Activated CD8-positive, alpha-beta memory T cell treated with anti-CD3 and anti-CD28 coated beads, Interleukin-2, amount 50 U/mL, for 48 hours (primary cell): Measurements from ENCODE around the gene ENDOV.
A peak's percentile ranks its signal among the peaks of the same experiment; 100 is the strongest.

ENCODE experiments used
- DNase-seq: peaks from one replicate; pipeline ENCODE4 v3.0.0-alpha.2; 2020

ENDOV gene

GRCh38 chr17:80433916-80434666 lies 19.1 kb downstream of the ENDOV start:
- DNase-seq, result no peak

DNA sequence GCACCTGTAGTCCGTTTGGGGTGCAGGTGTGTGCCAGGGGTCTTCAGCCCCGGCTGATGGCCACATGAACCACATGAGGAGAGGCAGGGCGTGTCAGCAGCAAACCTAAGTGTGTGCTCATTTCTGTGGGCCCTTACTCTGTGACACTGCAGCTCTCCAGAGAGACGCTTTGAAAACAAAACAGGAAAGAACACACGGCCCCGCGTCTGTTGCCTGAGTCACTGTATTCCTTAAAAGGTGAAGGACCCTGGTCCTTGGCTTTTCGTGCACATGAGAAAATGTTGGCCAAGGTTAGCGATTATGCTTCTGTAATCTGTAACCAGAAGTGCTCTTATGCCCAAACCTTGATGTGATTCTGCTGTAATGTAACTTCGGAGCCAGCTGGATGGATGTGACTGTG lies 22.6 kb downstream of the ENDOV start:
- no peak for DNase-seq

DNA sequence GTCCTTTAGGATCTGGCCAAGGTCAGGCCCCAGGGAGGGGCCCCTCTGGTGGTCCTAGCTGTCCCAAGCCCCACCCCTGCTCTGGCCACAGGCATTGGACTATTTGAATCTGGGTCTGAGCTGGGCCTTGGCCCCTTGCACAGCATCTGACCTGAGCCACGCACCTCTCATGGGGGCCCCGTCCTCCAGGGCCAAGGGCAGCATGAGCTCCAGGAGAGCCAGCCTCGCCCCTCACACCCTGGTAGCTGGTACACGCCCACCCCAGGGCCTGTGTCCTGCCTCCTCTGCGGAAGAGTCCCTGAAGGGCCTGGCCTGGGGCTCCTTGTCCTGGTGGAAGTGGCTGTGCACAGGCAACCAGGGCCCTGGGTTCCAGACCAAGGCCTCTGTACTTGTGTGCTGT lies 23.8 kb downstream of the ENDOV start:
- no peak for DNase-seq

- DNase-seq, result no peak
These were observed 24.5 kb downstream of the ENDOV start for GRCh38 chr17:80439499-80439898.

DNA sequence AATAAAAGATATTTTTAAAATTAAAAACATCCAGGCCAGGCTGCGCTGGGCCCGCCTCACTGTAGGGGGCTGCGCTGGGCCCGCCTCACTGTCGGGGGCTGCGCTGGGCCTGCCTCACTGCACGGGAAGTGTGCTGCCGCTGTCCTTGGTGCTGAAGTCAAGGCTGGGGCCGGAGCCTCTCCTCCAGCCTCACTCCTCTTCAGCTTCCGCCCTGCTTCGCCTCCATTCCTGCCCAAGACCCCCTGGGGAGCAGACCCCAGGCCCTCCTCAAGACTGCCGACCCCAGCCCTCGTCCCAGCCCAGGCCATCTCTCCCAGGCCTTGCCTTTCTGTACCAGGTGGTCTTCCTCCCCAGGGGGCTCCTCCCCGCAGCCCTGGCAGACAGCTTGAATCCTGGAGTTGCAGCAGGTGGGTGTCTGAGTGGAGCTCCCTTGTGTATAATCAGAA lies 26.2 kb downstream of the ENDOV start:
- DNase-seq, result peak; percentile 83

DNA sequence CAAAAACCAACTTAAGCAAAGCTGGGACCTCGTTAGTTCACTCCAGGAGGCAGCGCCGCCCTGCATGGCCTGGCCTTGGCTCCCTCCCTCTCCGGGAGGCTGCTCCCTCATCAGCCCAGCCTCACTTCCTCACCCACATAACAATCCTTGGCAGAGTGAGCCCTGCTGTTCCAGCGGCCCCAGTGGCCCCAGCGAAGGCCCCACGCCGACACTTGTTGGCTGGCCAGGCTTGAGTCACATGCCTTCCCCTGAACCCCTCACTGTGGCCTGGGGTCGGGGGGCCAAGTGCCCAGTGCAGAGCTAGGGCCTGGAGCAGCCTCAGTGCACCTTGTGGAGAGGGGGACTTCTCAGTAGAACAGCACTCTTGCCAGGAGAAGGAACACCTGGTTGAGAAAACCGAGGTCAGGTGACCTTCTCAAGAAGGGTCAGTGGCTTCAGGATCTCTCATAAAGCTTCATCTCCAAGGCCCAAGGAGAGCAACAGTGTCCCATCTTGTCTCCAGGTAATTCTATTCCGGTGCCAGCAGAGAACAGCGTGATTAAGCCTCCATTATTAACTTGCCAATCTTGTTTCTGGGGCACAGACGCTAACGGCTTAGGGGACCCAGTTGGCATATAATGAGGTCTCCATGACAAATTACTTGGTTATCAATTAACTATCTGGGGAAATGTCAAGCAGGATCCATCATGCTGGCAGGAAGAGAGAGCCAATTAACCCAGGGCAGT lies 26.8 kb downstream of the ENDOV start:
- DNase-seq, result no peak

DNA sequence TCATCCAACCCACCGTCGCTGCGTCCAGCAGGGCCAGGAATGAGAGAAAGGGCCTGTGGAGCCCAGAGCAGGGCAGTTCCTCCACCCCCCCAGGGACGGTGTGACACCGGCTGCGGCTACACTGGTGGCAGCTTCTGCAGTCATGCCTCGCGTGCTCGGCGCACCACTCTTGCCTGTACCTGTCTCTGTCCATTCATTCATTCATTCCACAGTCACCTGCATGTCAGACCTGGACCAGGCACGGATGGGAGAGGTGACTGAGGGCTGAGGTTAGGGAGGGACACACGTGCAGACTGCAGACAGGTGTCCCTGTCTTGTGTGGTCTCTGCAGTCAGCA lies 27.3 kb downstream of the ENDOV start:
- DNase-seq, result no peak

GRCh38 chr17:80442764-80443163 lies 27.8 kb downstream of the ENDOV start:
- no peak for DNase-seq

- DNase-seq, result no peak
These were observed 28.5 kb downstream of the ENDOV start for GRCh38 chr17:80443498-80443897.

- no peak for DNase-seq
These were observed 29.1 kb downstream of the ENDOV start for GRCh38 chr17:80443916-80444643.

- DNase-seq, result no peak
These were observed 29.6 kb downstream of the ENDOV start for GRCh38 chr17:80444644-80444979.

DNA sequence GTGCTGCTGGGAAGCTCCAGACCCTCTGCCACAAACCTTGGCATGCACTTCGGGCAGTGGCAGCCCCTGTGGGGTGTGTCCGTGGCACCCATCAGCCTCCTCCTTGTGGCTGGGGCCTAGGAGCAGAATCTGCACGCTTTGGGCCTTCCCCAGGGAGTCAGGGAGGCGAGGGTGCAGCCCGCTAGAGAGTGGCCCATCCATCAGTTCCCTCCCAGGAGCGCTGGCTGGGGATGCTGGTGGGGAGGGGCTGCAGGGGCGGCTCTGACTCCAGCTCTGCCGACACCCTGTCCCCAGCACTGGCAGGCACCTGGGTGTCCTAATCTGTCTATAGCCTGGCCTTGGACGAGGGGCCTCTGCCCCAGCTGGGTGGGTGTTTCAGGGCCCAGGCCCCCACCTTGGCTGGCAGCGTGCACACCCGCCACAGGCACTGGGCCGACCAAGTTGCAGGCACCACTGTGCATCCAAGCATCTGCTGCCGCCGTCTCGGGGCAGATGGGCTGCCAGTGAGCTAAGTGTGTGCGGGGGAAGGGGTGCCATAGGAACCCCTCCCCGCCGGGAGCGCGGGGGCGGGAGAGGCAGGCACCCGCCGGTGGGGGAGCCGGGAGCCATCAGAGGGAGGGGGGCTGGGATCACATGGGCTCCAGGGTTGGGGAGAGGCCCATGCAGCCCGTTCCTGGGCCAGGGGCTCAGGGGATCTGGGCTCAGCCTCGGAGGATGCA lies 30.2 kb downstream of the ENDOV start:
- no peak for DNase-seq

GRCh38 chr17:80445726-80446110 lies 30.8 kb downstream of the ENDOV start:
- no peak for DNase-seq

GRCh38 chr17:80446645-80447405 lies 31.9 kb downstream of the ENDOV start:
- DNase-seq, result no peak

DNA sequence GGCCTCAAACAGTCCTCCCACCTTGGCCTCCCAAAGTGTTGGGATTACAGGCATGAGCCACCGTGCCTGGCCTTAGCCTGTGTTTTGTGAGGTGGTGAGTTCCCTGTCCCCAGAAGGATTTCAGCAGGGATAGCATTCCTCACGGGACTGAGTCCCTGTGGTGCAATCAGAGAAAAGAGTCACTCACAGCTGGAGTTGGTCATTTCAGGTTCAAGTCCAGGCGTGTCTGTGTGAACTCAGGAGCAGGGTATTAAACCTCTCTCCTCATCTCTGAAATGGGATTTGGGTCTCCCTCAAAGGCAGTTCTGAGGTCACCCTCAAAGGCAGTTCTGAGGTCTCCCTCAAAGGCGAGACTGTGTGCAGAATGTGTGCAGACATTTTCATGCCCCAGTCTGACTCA lies 32.8 kb downstream of the ENDOV start:
- no peak for DNase-seq

DNA sequence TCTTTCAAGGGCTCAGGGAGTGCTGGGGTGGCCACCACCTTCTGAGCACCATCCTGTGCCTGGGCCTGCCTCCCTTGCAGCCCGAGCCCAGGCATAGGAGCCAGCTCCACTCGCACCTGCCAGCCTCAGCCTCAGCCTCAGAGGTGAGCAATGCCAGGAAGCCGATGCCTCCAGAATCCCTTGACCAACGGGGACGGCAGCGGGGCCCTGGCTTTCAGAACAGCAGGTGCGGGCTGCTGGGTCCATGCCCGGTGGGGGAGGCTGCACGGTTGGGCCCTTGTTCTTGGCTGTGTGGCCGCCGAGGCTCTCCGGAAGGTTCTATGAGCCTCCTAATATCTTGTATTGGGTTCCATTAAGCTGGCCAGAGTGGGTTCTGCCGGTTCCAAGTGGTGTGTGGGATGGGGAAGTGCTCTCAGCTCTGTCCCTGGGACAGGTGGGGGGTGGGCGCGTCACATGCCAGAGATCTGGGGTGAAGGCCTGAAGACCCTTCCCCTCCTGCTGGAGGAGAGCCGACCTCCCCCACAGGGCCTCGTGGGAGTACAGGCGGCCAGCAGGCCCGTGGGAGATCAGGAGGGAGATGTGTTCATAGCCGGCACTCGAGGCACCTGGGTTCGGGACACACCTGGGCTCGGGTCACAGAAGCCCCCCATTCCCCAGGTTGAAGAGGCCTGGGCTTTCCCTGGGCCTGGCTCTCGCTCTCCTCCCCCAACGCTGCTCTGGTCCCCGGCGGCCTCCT lies 34.4 kb downstream of the ENDOV start:
- DNase-seq, result no peak

- DNase-seq, result no peak
These were observed 35.1 kb downstream of the ENDOV start for GRCh38 chr17:80449930-80450576.

DNA sequence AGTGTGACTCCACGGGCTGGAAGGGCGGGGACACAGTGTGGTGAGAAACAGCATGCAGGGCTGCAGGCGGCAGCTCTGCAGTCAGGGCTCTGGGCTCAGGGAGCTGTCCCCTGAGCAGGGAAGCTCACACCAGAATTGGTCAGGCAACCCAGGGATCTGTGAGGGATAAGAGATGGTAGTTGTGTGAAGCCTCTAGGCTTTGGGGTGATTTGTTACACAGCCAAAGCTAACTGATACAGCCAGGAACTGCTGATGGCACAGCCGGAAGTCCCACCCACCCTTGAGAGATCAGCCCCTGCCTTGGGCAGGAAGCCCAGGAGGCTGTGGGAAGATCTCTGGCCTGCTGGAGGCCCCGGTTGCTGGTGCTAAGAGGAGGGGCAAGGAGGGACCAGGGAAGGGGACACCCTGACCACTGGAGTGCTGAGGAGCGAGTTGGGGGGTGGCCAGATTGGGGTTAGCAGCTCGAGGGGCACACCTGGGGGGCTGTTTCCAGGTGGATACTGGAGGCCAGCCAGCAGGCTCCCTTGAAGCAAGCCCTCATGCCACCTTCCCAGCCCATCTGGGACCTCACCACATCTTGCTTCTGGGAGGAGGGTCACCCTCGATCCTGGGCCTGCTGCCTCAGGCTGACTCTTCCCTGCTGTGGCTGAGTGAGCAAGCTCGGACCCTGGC lies 36.3 kb downstream of the ENDOV start:
- no peak for DNase-seq

DNA sequence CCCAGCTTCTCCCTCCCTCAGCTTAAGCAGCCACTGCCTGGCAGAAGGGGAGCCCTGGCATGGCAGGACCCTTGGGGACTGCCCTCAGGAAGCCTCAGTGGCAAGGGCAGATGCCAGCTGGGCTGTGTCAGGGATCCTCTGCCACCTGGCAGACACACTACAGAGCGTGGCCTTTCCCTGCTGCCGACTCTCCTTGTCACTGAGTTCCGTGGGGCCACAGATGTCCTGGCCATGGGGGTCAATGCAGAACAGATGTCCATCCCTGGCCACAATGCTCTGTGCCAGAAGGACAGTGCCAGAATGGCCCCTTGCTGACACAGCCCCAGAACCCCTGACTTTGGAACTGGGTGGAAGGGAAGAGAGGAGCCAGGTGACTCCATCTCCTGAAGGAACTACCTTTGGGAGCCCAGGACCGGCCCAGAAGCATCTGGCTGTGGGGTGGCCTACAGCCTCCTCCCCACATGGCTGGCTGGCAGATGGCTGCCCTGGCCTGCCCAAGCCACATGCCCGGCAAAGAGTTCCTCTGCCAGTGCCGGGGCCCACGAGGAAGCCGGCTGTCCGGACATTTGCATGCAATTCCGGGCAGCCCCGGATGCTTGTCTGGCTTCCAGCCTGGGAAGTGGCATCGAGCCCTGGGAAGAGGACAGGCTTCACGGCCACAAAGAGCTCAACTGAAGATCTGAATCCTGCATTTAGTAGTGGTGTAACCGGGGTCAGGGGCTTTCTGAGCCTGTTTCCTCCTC lies 37.4 kb downstream of the ENDOV start:
- DNase-seq, result no peak
